Astrocyte (in vitro differentiated cells and primary cell): ENCODE measurements around the gene KCNMA1. TPM values are rescaled to one million over a fixed set of nuclear protein-coding genes. Genes with fewer than 3 reads are reported as not detected.

Source experiments
- DNase-seq: peaks from one replicate; pipeline ENCODE4 v3.0.0-alpha.2; 2010; ENCODE audit warnings: low read depth
- FAIRE-seq: peaks from 2 replicates; lab custom pipeline; 2011; peaks lifted over from hg19 to GRCh38; lab: Jason Lieb, UNC
- H2AFZ ChIP-seq: 2 replicates; pipeline ENCODE4 v1.6.0; 2012; ENCODE audit warnings: low read depth, low read length, inconsistent platforms
- H3K27ac ChIP-seq: 2 replicates; pipeline ENCODE4 v1.5.1; 2011; ENCODE audit warnings: low read depth, low read length, inconsistent platforms
- H3K27me3 ChIP-seq: 2 replicates; pipeline ENCODE4 v1.6.0; 2011; ENCODE audit warnings: low read length, inconsistent platforms; ENCODE audit not compliant: insufficient read depth
- H3K36me3 ChIP-seq: 2 replicates; pipeline ENCODE4 v1.5.1; 2011; ENCODE audit warnings: low read length, inconsistent platforms; ENCODE audit not compliant: insufficient read depth
- H3K4me1 ChIP-seq: 2 replicates; pipeline ENCODE4 v1.5.1; 2011; ENCODE audit warnings: low read length, inconsistent platforms; ENCODE audit not compliant: insufficient read depth
- H3K4me2 ChIP-seq: 2 replicates; pipeline ENCODE4 v1.6.0; 2012; ENCODE audit warnings: low read length, inconsistent platforms
- H3K4me3 ChIP-seq: 2 replicates; pipeline ENCODE4 v1.5.1; 2011; ENCODE audit warnings: low read depth, mild to moderate bottlenecking, low read length, inconsistent platforms; ENCODE audit not compliant: insufficient read depth
- H3K79me2 ChIP-seq: 2 replicates; pipeline ENCODE4 v1.6.0; 2012; ENCODE audit warnings: mild to moderate bottlenecking, low read length, inconsistent platforms; ENCODE audit not compliant: insufficient read depth
- H3K9ac ChIP-seq: 2 replicates; pipeline ENCODE4 v1.6.0; 2012; ENCODE audit warnings: mild to moderate bottlenecking, low read length, inconsistent platforms
- H3K9me3 ChIP-seq: 2 replicates; pipeline ENCODE4 v1.5.1; 2012; ENCODE audit warnings: low read depth, mild to moderate bottlenecking, low read length, inconsistent platforms; ENCODE audit not compliant: insufficient read depth
- H4K20me1 ChIP-seq: 2 replicates; pipeline ENCODE4 v1.6.0; 2012; ENCODE audit warnings: low read length, inconsistent platforms; ENCODE audit not compliant: insufficient read depth
- H3K27ac Mint-ChIP-seq: one replicate; pipeline ENCODE4 v1.8.0; 2021; ENCODE audit warnings: mild to moderate bottlenecking, mixed read lengths; ENCODE audit not compliant: unreplicated experiment
- H3K27me3 Mint-ChIP-seq: one replicate; pipeline ENCODE4 v1.8.0; 2021; ENCODE audit warnings: low read depth, mixed read lengths; ENCODE audit not compliant: unreplicated experiment
- H3K36me3 Mint-ChIP-seq: one replicate; pipeline ENCODE4 v1.8.0; 2021; ENCODE audit warnings: low read depth, mixed read lengths; ENCODE audit not compliant: unreplicated experiment
- H3K4me1 Mint-ChIP-seq: one replicate; pipeline ENCODE4 v1.8.0; 2021; ENCODE audit warnings: low read depth, mixed read lengths; ENCODE audit not compliant: unreplicated experiment
- H3K4me3 Mint-ChIP-seq: one replicate; pipeline ENCODE4 v1.8.0; 2021; ENCODE audit warnings: mild to moderate bottlenecking, moderate library complexity, mixed read lengths; ENCODE audit not compliant: unreplicated experiment
- H3K9me3 Mint-ChIP-seq: one replicate; pipeline ENCODE4 v1.8.0; 2021; ENCODE audit warnings: mild to moderate bottlenecking, mixed read lengths; ENCODE audit not compliant: unreplicated experiment
- CTCF ChIP-seq: IDR thresholded peaks from 2 replicates; pipeline ENCODE4 v1.5.1; 2011; ENCODE audit warnings: low read depth, mild to moderate bottlenecking, inconsistent platforms, low read length, moderate library complexity; ENCODE audit not compliant: insufficient read depth
- EZH2 ChIP-seq: IDR thresholded peaks from 2 replicates; pipeline ENCODE4 v1.6.1; 2012; ENCODE audit warnings: mild to moderate bottlenecking, low read length, inconsistent platforms; ENCODE audit not compliant: insufficient read depth
- total RNA-seq: library from RNA; stranded (reverse); gene quantifications from 2 replicates; pipeline ENCODE4 v1.2.1, GENCODE V29; 2021

Gene KCNMA1
- total RNA-seq, 1 donor from 2014 or later, result 45.8 TPM

GRCh38 chr10:77619964-77620703 is 17.5 kb downstream of the KCNMA1 start:
- Histone ChIP-seq H2AFZ (no peak overlapping the region), H4K20me1 (peaks cover 14% of the 10 kb centered on the region), H3K36me3 (no peaks in the 10 kb centered on the region), H3K4me2 (no peak overlapping the region), H3K4me1 (peaks cover 8% of the 10 kb centered on the region), H3K9me3 (no peaks in the 10 kb centered on the region), H3K9ac (no peak overlapping the region), H3K4me3 (no peak overlapping the region), H3K79me2 (peaks cover 76% of the 10 kb centered on the region), H3K27ac (no peak overlapping the region), H3K27me3 (no peaks in the 10 kb centered on the region)
- TF ChIP-seq EZH2, result no peak
- TF ChIP-seq CTCF, result no peak
- Mint-ChIP-seq H3K27me3 (no peaks in the 10 kb centered on the region), H3K27ac (no peak overlapping the region), H3K9me3 (no peaks in the 10 kb centered on the region), H3K4me1 (peaks cover 9% of the 10 kb centered on the region), H3K4me3 (no peak overlapping the region), H3K36me3 (peaks cover 22% of the 10 kb centered on the region)
- DNase-seq (no peak), FAIRE-seq (no peak)

GRCh38 chr10:77618117-77618516 is 19.5 kb downstream of the KCNMA1 start:
- Histone ChIP-seq H2AFZ (no peak overlapping the region), H3K9me3 (no peaks in the 10 kb centered on the region), H3K9ac (no peak overlapping the region), H3K79me2 (peaks cover 75% of the 10 kb centered on the region), H3K27ac (no peak overlapping the region), H4K20me1 (peaks cover 28% of the 10 kb centered on the region), H3K36me3 (no peaks in the 10 kb centered on the region), H3K4me1 (peaks cover 18% of the 10 kb centered on the region), H3K4me2 (no peak overlapping the region), H3K4me3 (no peak overlapping the region), H3K27me3 (no peaks in the 10 kb centered on the region)
- TF ChIP-seq CTCF (no peak), EZH2 (no peak)
- H3K27me3 Mint-ChIP-seq, result no peaks in the 10 kb centered on the region
- H3K27ac Mint-ChIP-seq, result no peak overlapping the region
- no peak for DNase-seq
- no peak overlapping the region for H3K4me3 Mint-ChIP-seq
- H3K9me3 Mint-ChIP-seq, result no peaks in the 10 kb centered on the region
- peaks cover 21% of the 10 kb centered on the region for H3K36me3 Mint-ChIP-seq
- H3K4me1 Mint-ChIP-seq, result peaks cover 7% of the 10 kb centered on the region
- no peak for FAIRE-seq

GRCh38 chr10:77616766-77617165 is 20.8 kb downstream of the KCNMA1 start:
- Histone ChIP-seq H3K36me3 (no peaks in the 10 kb centered on the region), H2AFZ (no peak overlapping the region), H3K4me1 (peaks cover 18% of the 10 kb centered on the region), H3K27ac (no peak overlapping the region), H3K9me3 (no peaks in the 10 kb centered on the region), H3K79me2 (peaks cover 72% of the 10 kb centered on the region), H3K27me3 (no peaks in the 10 kb centered on the region), H4K20me1 (peaks cover 39% of the 10 kb centered on the region), H3K4me3 (no peak overlapping the region), H3K4me2 (no peak overlapping the region), H3K9ac (no peak overlapping the region)
- Mint-ChIP-seq H3K27ac (no peak overlapping the region), H3K4me1 (peaks cover 7% of the 10 kb centered on the region), H3K4me3 (no peak overlapping the region), H3K9me3 (no peaks in the 10 kb centered on the region), H3K27me3 (peaks cover 3% of the 10 kb centered on the region), H3K36me3 (peaks cover 20% of the 10 kb centered on the region)
- TF ChIP-seq CTCF (no peak), EZH2 (no peak)
- DNase-seq (no peak), FAIRE-seq (no peak)
